OCI-LY7 (cell line): ENCODE measurements around the gene ZNF333.
"Not testable (repeated sequence)": the region's sequence is repeated elsewhere in the genome, so short reads cannot be mapped to it uniquely, and the experiment has no call there.

ENCODE experiments used
- EZH2phosphoT487 ChIP-seq: fragments of 200-600 bp; sonication (generic); IDR thresholded peaks from 2 replicates; pipeline ENCODE4 v1.6.1; 2018; ENCODE audit warnings: low read depth, borderline replicate concordance, mild to moderate bottlenecking, mixed run types, antibody characterized with exemption, low read length, moderate library complexity, mixed read lengths
- TF ChIP-seq, protein P1 (sequence below): fragments of 200-600 bp; sonication (generic); conservative IDR thresholded peaks from 2 replicates; pipeline ENCODE4 v1.5.1; 2014; ENCODE audit warnings: mild to moderate bottlenecking, antibody characterized with exemption, low read length, moderate library complexity, mixed read lengths

DNA sequence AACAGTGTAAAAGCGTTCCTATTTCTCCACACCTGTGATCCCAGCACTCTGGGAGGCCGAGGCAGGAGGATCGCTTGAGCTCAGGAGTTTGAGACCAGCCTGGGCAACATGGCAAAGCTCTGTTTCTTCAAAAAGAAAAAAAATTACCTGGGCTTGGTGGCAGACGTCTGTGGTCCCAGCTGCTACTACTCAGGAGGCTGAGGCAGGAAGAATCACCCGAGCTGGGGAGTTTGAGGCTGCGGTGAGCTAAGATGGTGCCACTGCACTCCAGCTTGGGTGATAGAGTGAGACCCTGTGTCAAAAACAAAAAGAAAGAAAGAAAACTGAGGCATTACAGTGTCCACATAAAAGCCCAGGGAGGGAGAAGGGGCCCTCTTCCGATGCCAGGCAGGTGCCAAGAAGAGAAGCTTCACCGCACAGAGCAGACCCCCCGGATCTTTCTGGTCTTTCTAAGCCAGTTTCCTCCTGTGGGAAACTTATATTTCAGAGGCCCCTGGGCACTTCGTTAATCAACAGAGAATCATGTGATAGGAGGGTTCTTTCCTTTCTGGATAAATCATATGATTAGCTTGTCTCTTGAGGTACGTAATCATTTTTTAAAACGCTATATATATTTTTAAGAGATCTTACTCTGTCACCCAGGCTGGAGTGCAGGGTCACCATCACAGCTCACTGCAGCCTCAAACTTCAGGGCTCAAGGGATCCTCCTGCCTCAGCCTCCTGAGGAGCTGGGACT is 88.4 kb downstream of the ZNF333 start, which contains the start of gene ADGRE2:
- TF ChIP-seq, protein P1, sequence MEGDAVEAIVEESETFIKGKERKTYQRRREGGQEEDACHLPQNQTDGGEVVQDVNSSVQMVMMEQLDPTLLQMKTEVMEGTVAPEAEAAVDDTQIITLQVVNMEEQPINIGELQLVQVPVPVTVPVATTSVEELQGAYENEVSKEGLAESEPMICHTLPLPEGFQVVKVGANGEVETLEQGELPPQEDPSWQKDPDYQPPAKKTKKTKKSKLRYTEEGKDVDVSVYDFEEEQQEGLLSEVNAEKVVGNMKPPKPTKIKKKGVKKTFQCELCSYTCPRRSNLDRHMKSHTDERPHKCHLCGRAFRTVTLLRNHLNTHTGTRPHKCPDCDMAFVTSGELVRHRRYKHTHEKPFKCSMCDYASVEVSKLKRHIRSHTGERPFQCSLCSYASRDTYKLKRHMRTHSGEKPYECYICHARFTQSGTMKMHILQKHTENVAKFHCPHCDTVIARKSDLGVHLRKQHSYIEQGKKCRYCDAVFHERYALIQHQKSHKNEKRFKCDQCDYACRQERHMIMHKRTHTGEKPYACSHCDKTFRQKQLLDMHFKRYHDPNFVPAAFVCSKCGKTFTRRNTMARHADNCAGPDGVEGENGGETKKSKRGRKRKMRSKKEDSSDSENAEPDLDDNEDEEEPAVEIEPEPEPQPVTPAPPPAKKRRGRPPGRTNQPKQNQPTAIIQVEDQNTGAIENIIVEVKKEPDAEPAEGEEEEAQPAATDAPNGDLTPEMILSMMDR: not testable (repeated sequence)
- TF ChIP-seq EZH2phosphoT487: not testable (repeated sequence)
